BJ (cell line): ENCODE measurements around the gene MB. TPM values are rescaled to one million over a fixed set of nuclear protein-coding genes. Genes with fewer than 3 reads are reported as not detected.

Experiments
- CTCF ChIA-PET: fragments of 350-600 bp; formaldehyde crosslinking; extraction: SDS; loops from one replicate; lab custom pipeline; 2021; ENCODE audit warnings: antibody characterized with exemption, inconsistent platforms; lab: Yijun Ruan, JAX
- POLR2A ChIA-PET: fragments of 300-600 bp; sonication (Branson Sonifier 250); formaldehyde crosslinking; extraction: SDS; loops from one replicate; lab custom pipeline; 2021; ENCODE audit warnings: antibody characterized with exemption; lab: Charles Lee
- DNase-seq: peaks from one replicate; pipeline ENCODE4 v3.0.0-alpha.2; 2011; ENCODE audit warnings: low read depth
- H3K27me3 ChIP-seq: 2 replicates; pipeline ENCODE4 v1.6.0; 2011; ENCODE audit warnings: low read length; ENCODE audit not compliant: control insufficient read depth, insufficient read depth
- H3K36me3 ChIP-seq: 2 replicates; pipeline ENCODE4 v1.5.1; 2011; ENCODE audit warnings: low read length; ENCODE audit not compliant: control insufficient read depth, insufficient read depth
- H3K4me3 ChIP-seq: 2 replicates; pipeline ENCODE4 v1.5.1; 2011; ENCODE audit warnings: low read depth, mild to moderate bottlenecking, control low read depth, low read length
- polyA plus RNA-seq: library from polyadenylated mRNA; depleted of rRNA; stranded (reverse); fragments of >200 nt; gene quantifications from 2 replicates; pipeline ENCODE4 v1.2.3, GENCODE V29; 2011
- TF ChIP-seq, protein P1 (sequence below): IDR thresholded peaks from 2 replicates; pipeline ENCODE4 v1.5.1; 2011; ENCODE audit warnings: low read depth, mild to moderate bottlenecking, control low read depth, inconsistent platforms, low read length, moderate library complexity; ENCODE audit not compliant: insufficient read depth

Gene MB
- polyA plus RNA-seq, 1 experiment: not detected

DNA sequence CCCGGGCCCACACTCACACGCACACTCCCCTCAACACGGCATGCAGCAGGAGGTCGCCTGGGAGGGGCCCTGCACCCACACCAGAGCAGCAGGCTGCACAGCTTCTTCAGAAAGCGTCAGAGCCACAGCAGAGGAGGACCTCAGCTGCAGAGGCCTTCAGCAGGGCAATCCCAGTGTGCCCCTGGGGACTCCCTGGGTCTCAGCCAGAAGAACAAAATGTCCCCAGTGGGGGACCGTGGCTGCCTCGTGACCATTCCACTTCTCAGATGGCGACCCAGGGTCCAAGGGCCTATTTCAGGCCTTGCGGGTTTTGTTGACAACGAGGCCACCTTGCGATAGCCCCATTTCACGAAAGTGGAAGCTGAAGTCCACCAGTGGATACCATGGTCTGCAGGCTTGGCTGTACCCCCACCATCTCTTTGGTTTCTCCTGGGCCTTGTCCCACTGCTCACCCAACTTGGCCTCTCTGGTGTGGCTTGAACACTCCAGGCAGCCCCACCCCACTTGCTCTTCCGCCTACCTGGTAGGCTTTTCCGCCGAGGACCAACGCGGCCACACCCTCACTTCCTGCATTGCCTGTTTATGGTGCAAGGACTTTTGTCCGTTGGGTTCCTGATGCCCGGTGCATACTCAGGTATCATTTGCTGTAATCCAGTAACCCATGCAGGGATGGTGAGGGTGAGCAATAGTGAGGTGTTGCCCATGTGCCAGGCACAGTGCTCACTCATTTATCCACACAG, 38.1 kb downstream of the MB start:
- POLR2A ChIA-PET: no interaction called here

GRCh38 chr22:35577799-35578659, 39.1 kb downstream of the MB start:
- no peaks in the 10 kb centered on the region for H3K36me3 ChIP-seq
- H3K4me3 ChIP-seq: no peak overlapping the region
- ChIA-PET POLR2A (no interaction called here), CTCF (interaction anchor here (15.2 kb wide), 1 partner anchor 146 kb away, joined by 220 read pairs; no protein-coding TSS in a partner anchor)
- DNase-seq: no peak
- TF ChIP-seq, protein P1, sequence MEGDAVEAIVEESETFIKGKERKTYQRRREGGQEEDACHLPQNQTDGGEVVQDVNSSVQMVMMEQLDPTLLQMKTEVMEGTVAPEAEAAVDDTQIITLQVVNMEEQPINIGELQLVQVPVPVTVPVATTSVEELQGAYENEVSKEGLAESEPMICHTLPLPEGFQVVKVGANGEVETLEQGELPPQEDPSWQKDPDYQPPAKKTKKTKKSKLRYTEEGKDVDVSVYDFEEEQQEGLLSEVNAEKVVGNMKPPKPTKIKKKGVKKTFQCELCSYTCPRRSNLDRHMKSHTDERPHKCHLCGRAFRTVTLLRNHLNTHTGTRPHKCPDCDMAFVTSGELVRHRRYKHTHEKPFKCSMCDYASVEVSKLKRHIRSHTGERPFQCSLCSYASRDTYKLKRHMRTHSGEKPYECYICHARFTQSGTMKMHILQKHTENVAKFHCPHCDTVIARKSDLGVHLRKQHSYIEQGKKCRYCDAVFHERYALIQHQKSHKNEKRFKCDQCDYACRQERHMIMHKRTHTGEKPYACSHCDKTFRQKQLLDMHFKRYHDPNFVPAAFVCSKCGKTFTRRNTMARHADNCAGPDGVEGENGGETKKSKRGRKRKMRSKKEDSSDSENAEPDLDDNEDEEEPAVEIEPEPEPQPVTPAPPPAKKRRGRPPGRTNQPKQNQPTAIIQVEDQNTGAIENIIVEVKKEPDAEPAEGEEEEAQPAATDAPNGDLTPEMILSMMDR: no peak
- H3K27me3 ChIP-seq: peaks cover 3% of the 10 kb centered on the region; the same call in 1 of the 2 replicates

More for the DNA sequence above, 38.1 kb downstream of the MB start:
- Histone ChIP-seq H3K36me3 (no peaks in the 10 kb centered on the region), H3K27me3 (peaks cover 3% of the 10 kb centered on the region; the same call in 1 of the 2 replicates), H3K4me3 (no peak overlapping the region)
- TF ChIP-seq, protein P1: no peak
- CTCF ChIA-PET: interaction anchor here (1.7 to 15.2 kb wide), 2 partner anchors 147 to 228 kb away, joined by 9 to 220 read pairs; no protein-coding TSS in a partner anchor
- no peak for DNase-seq

DNA sequence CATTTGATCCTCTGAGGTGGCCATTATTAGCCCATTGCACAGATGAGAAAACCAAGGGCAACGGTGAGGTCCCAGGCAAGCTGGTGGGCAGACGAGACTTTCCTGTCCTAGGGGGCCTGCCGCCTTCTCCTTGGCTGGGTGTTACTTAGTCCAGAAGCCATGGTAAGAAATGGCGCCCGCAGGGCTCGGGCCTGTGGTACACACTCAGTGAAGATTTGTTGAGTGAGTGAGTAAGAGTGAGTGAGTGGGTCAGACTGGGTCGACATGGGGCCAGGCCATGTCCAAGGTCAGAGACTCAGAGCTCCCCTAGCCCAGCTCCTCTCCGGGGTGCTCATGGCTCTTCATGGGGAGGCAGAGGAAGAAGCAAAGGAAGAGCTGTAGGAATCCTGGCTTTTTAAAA, 40.5 kb downstream of the MB start:
- CTCF ChIA-PET: interaction anchor here (0.8 to 15.2 kb wide), 3 partner anchors 23 to 145 kb away, joined by 3 to 220 read pairs (median 4); no protein-coding TSS in a partner anchor
- Histone ChIP-seq H3K4me3 (no peak overlapping the region), H3K36me3 (no peaks in the 10 kb centered on the region), H3K27me3 (peaks cover 3% of the 10 kb centered on the region; the same call in 1 of the 2 replicates)
- TF ChIP-seq, protein P1: no peak
- POLR2A ChIA-PET: no interaction called here
- DNase-seq: no peak

GRCh38 chr22:35575116-35575748, 41.9 kb downstream of the MB start:
- peaks cover 3% of the 10 kb centered on the region; the same call in 1 of the 2 replicates for H3K27me3 ChIP-seq
- no peaks in the 10 kb centered on the region for H3K36me3 ChIP-seq
- TF ChIP-seq, protein P1: no peak
- ChIA-PET POLR2A (no interaction called here), CTCF (interaction anchor here (3.8 to 15.2 kb wide), 2 partner anchors 8 to 143 kb away, joined by 26 to 220 read pairs; no protein-coding TSS in a partner anchor)
- no peak overlapping the region for H3K4me3 ChIP-seq
- no peak for DNase-seq
